HG02571 (cell line): Measurements from ENCODE around the gene CNBP.
A peak's percentile ranks its signal among the peaks of the same experiment; 100 is the strongest.
"Not testable (repeated sequence)": the region's sequence is repeated elsewhere in the genome, so short reads cannot be mapped to it uniquely, and the experiment has no call there.

ENCODE experiments used
- ATAC-seq: cut with Tn5 transposase; IDR thresholded peaks from one replicate; pipeline ENCODE4 v1.9.1; 2021; ENCODE audit warnings: mild to moderate bottlenecking, moderate library complexity; ENCODE audit not compliant: unreplicated experiment

Gene CNBP

GRCh38 chr3:129183569-129184395 lies at the start of gene CNBP:
Gene CNBP, minus strand, starts transcription at chr3:129183896. Its CDS starts 12,139 bp downstream, at chr3:129171757.
- peak; percentile 92 for ATAC-seq

- ATAC-seq, result no peak
Observed at GRCh38 chr3:129231331-129232119, 47.8 kb upstream of the CNBP start.

GRCh38 chr3:129230311-129231019 lies 46.8 kb upstream of the CNBP start:
- ATAC-seq, result no peak

- ATAC-seq, result no peak
Observed at GRCh38 chr3:129228891-129229585, 45.3 kb upstream of the CNBP start.

- no peak for ATAC-seq
Observed at GRCh38 chr3:129226374-129226773, 42.7 kb upstream of the CNBP start.

GRCh38 chr3:129224984-129225393 lies 41.3 kb upstream of the CNBP start:
- ATAC-seq, result no peak

- ATAC-seq, result not testable (repeated sequence)
Observed at GRCh38 chr3:129224387-129224786, 40.7 kb upstream of the CNBP start.

- no peak for ATAC-seq
Observed at GRCh38 chr3:129218742-129219141, 35.0 kb upstream of the CNBP start.

GRCh38 chr3:129213238-129213637 lies 29.5 kb upstream of the CNBP start:
- no peak for ATAC-seq

- no peak for ATAC-seq
Observed at GRCh38 chr3:129211772-129212171, 28.1 kb upstream of the CNBP start.

GRCh38 chr3:129211345-129211744 lies 27.6 kb upstream of the CNBP start:
- no peak for ATAC-seq

- ATAC-seq, result no peak
Observed at GRCh38 chr3:129207479-129207878, 23.8 kb upstream of the CNBP start.

- no peak for ATAC-seq
Observed at GRCh38 chr3:129205109-129205832, 21.6 kb upstream of the CNBP start.

GRCh38 chr3:129204473-129204872 lies 20.8 kb upstream of the CNBP start:
- ATAC-seq, result no peak

GRCh38 chr3:129199366-129199765 lies 15.7 kb upstream of the CNBP start:
- no peak for ATAC-seq

- no peak for ATAC-seq
Observed at GRCh38 chr3:129197321-129197720, 13.6 kb upstream of the CNBP start.

GRCh38 chr3:129196601-129197000 lies 12.9 kb upstream of the CNBP start:
- no peak for ATAC-seq

- ATAC-seq, result no peak
Observed at GRCh38 chr3:129195731-129196256, 12.1 kb upstream of the CNBP start.

- not testable (repeated sequence) for ATAC-seq
Observed at GRCh38 chr3:129189793-129190192, 6.1 kb upstream of the CNBP start.

- ATAC-seq, result no peak
Observed at GRCh38 chr3:129187857-129188256, 4.2 kb upstream of the CNBP start.
